Natural killer cell (primary cell): ENCODE measurements around the gene COPG2. TPM values are rescaled to one million over a fixed set of nuclear protein-coding genes. Genes with fewer than 3 reads are reported as not detected.

Experiments
- ATAC-seq, 3 donors: fragments of 150-1000 bp in 2 of 3; fragments of 200-7000 bp in 1 of 3; cut with Tn5 transposase; 1 replicate in 1 of 3; 2 replicates in 2 of 3; pipeline ENCODE4 v1.10.0; 2021; ENCODE audit warnings: mild to moderate bottlenecking in 2 of 3, moderate library complexity in 2 of 3
- DNase-seq, 2 donors: peaks; one replicate each; pipeline versions ENCODE4 v3.0.0 to v3.0.0-alpha.2; 2013 to 2021; ENCODE audit warnings: mixed read lengths in 1 of 2
- H3K27ac ChIP-seq: one replicate; pipeline ENCODE4 v1.5.1; 2013; ENCODE audit warnings: mild to moderate bottlenecking, low read length
- H3K27me3 ChIP-seq: one replicate; pipeline ENCODE4 v1.6.1; 2013; ENCODE audit warnings: low read length; ENCODE audit not compliant: control insufficient read depth, insufficient read depth
- H3K36me3 ChIP-seq: one replicate; pipeline ENCODE4 v1.6.1; 2013; ENCODE audit warnings: low read length; ENCODE audit not compliant: control insufficient read depth, insufficient read depth
- H3K4me1 ChIP-seq: one replicate; pipeline ENCODE4 v1.6.1; 2013; ENCODE audit warnings: low read length; ENCODE audit not compliant: control insufficient read depth, insufficient read depth
- H3K4me3 ChIP-seq: one replicate; pipeline ENCODE4 v1.5.1; 2013; ENCODE audit warnings: low read length
- H3K9me3 ChIP-seq: one replicate; pipeline ENCODE4 v1.6.1; 2013; ENCODE audit warnings: low read length; ENCODE audit not compliant: control insufficient read depth, insufficient read depth
- H3K27ac Mint-ChIP-seq, 2 donors: one replicate each; pipeline ENCODE4 v1.8.0; 2022; ENCODE audit warnings: mild to moderate bottlenecking in 2 of 2, mixed read lengths in 2 of 2, moderate library complexity in 1 of 2
- H3K27me3 Mint-ChIP-seq, 2 donors: one replicate each; pipeline ENCODE4 v1.8.0; 2022; ENCODE audit warnings: low read depth in 2 of 2, mixed read lengths in 2 of 2
- H3K36me3 Mint-ChIP-seq: one replicate; pipeline ENCODE4 v1.8.0; 2022; ENCODE audit warnings: mixed read lengths
- H3K4me1 Mint-ChIP-seq, 2 donors: one replicate each; pipeline ENCODE4 v1.8.0; 2022; ENCODE audit warnings: mixed read lengths in 2 of 2
- H3K4me3 Mint-ChIP-seq: one replicate; pipeline ENCODE4 v1.8.0; 2022; ENCODE audit warnings: mild to moderate bottlenecking, moderate library complexity, mixed read lengths
- H3K9me3 Mint-ChIP-seq, 2 donors: one replicate each; pipeline ENCODE4 v1.8.0; 2022; ENCODE audit warnings: mixed read lengths in 2 of 2
- CTCF ChIP-seq: fragments of 200-600 bp; IDR thresholded peaks from one replicate; pipeline ENCODE4 v1.8.0; 2022; ENCODE audit warnings: antibody characterized with exemption
- WGBS: methylation state at CpG from one replicate; pipeline ENCODE4 v1.1.7; 2013; ENCODE audit warnings: missing lambda C conversion rate; ENCODE audit not compliant: insufficient coverage; 5-methylcytosine and 5-hydroxymethylcytosine counted together
- intact Hi-C: fragments of 100-400 bp; cut with micrococcal nuclease; formaldehyde crosslinking; loops from one replicate; pipeline ENCODE4 v1.14.2; 2022
- total RNA-seq, 4 donors: library from RNA; stranded (reverse); fragments of 120-200 nt in 1 of 4; gene quantifications; one replicate each; pipeline versions ENCODE4 v1.2.3 to v1.2.4, GENCODE V29; 2013 to 2022

Gene COPG2
- total RNA-seq, 3 donors from 2014 or later (not counting 1 experiment from before 2014, with no cell fraction given): 6.6 to 9.1 (median 8.9) TPM

- Mint-ChIP-seq H3K4me1 (peaks cover 23% of the 10 kb centered on the region in 2 donors), H3K27ac (no peak overlapping the region), H3K27me3 (peaks cover 40 to 48% of the 10 kb centered on the region in 2 donors), H3K36me3 (no peaks in the 10 kb centered on the region), H3K4me3 (no peak overlapping the region), H3K9me3 (no peaks in the 10 kb centered on the region)
- intact Hi-C loops: no loop called here
- WGBS: 71% methylated on average over 1 of the region's 1 CpG
- H3K27ac ChIP-seq: no peak overlapping the region
- no peak for TF ChIP-seq CTCF
- no peaks in the 10 kb centered on the region for H3K36me3 ChIP-seq
- ATAC-seq (no peak), DNase-seq (no peak)
- H3K4me1 ChIP-seq: peaks cover 14% of the 10 kb centered on the region
- no peak overlapping the region for H3K4me3 ChIP-seq
- no peaks in the 10 kb centered on the region for H3K9me3 ChIP-seq
- H3K27me3 ChIP-seq: no peaks in the 10 kb centered on the region
Measured at GRCh38 chr7:130481898-130482297, 186.7 kb downstream of the COPG2 start.

DNA sequence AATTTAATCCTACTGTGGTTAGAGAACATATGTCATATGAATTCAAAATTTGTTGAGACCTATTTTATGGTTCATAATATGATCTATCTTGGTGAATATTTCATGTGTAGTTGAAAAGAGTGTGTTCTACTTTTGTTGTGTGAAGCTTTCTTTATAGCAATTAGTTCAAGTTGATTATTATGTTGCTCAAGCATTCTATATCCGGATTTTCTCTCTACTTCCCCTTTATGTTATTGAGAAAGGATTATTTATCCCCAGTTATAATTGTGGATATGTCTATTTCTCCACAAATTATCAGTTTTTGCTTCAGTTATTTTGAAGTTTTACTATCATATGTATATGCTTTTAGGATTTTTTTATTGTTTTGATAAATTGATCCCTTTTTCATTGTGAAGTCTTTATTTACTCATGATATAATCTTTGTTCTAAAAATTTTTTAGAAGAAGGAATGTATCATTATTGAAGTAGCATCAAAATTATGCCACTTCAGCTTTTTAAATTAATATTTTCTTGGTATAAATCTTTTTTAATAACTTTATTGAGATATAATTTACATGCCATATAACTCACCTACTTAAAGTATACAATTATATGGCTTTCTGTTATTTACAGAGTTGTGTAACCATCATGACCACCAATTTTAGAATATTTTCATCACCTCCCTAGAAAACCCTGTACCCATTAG is 188.7 kb downstream of the COPG2 start:
- no peak for ATAC-seq
- H3K4me3 ChIP-seq: no peak overlapping the region
- H3K4me1 ChIP-seq: no peaks in the 10 kb centered on the region
- no peak overlapping the region for H3K27ac ChIP-seq
- no peak for DNase-seq
- intact Hi-C loops: no loop called here
- H3K4me3 Mint-ChIP-seq: no peak overlapping the region
- H3K9me3 Mint-ChIP-seq: no peaks in the 10 kb centered on the region
- no peaks in the 10 kb centered on the region for H3K36me3 ChIP-seq
- peaks cover 24 to 52% of the 10 kb centered on the region in 2 donors for H3K27me3 Mint-ChIP-seq
- no peaks in the 10 kb centered on the region for H3K9me3 ChIP-seq
- TF ChIP-seq CTCF: no peak
- no peaks in the 10 kb centered on the region for H3K36me3 Mint-ChIP-seq
- H3K4me1 Mint-ChIP-seq: peaks cover 2 to 3% of the 10 kb centered on the region in 2 donors
- no CpG with 5 or more reads among the region's 1 CpG for WGBS
- no peak overlapping the region for H3K27ac Mint-ChIP-seq
- H3K27me3 ChIP-seq: no peaks in the 10 kb centered on the region

- no peaks in the 10 kb centered on the region for H3K9me3 ChIP-seq
- Mint-ChIP-seq H3K27ac (no peak overlapping the region), H3K27me3 (peaks cover 23 to 43% of the 10 kb centered on the region in 2 donors), H3K36me3 (no peaks in the 10 kb centered on the region), H3K9me3 (no peaks in the 10 kb centered on the region), H3K4me3 (no peak overlapping the region), H3K4me1 (no peaks in the 10 kb centered on the region)
- H3K4me3 ChIP-seq: no peak overlapping the region
- H3K27ac ChIP-seq: no peak overlapping the region
- intact Hi-C loops: no loop called here
- WGBS: 93% methylated on average over 3 of the region's 3 CpGs
- TF ChIP-seq CTCF: no peak
- H3K27me3 ChIP-seq: no peaks in the 10 kb centered on the region
- H3K4me1 ChIP-seq: no peaks in the 10 kb centered on the region
- no peak for DNase-seq
- ATAC-seq: no peak
- no peaks in the 10 kb centered on the region for H3K36me3 ChIP-seq
Measured at GRCh38 chr7:130478991-130479390, 189.6 kb downstream of the COPG2 start.
